ENCODE results near the gene UNC13B. TPM values are rescaled to one million over a fixed set of nuclear protein-coding genes. Genes with fewer than 3 reads are reported as not detected.

UNC13B gene
- total and polyA plus RNA-seq, 2 of the 13 experiments (the other 11 are each of a cell fraction or from before 2014, with no cell fraction given) = 14.0 to 18.3 TPM

GRCh38 chr9:35193762-35194161 lies 32.0 kb downstream of the UNC13B start (continued):
- TF ChIP-seq PBX3 (CRISPR knock-in tag; IDR thresholded peaks at IDR 0.05; ENCODE audit: borderline replicate concordance) (no peak), ZNF354B (CRISPR knock-in tag; IDR thresholded peaks at IDR 0.05) (no peak), CREM (IDR thresholded peaks at IDR 0.05) (no peak), CREM (CRISPR knock-in tag; IDR thresholded peaks at IDR 0.05) (no peak), ZBTB3 (CRISPR knock-in tag; IDR thresholded peaks at IDR 0.05; ENCODE audit: borderline replicate concordance, low read depth) (no peak), ZMAT5 (CRISPR knock-in tag; IDR thresholded peaks at IDR 0.05; ENCODE audit: borderline replicate concordance, low read depth) (no peak), ZBTB44 (CRISPR knock-in tag; IDR thresholded peaks at IDR 0.05) (no peak), ZBTB43 (CRISPR knock-in tag; conservative IDR thresholded peaks at IDR 0.05) (no peak), PHF8 (CRISPR knock-in tag; IDR thresholded peaks at IDR 0.05) (no peak), DRAP1 (CRISPR knock-in tag; IDR thresholded peaks at IDR 0.05) (no peak), ZBTB34 (CRISPR knock-in tag; IDR thresholded peaks at IDR 0.05) (no peak), ZNF496 (CRISPR knock-in tag; IDR thresholded peaks at IDR 0.05; ENCODE audit: insufficient replicate concordance) (no peak), ARID4A (CRISPR knock-in tag; IDR thresholded peaks at IDR 0.05; ENCODE audit: borderline replicate concordance) (peak; percentile 69; the same call in 1 of the 2 replicates), ZNF530 (CRISPR knock-in tag; IDR thresholded peaks at IDR 0.05; ENCODE audit: low read depth) (no peak), ZNF484 (CRISPR knock-in tag; IDR thresholded peaks at IDR 0.05; ENCODE audit: borderline replicate concordance, low read depth) (no peak), CREB1 (IDR thresholded peaks at IDR 0.05) (no peak), CREB1 (CRISPR knock-in tag; IDR thresholded peaks at IDR 0.05) (no peak), PAWR (CRISPR knock-in tag; IDR thresholded peaks at IDR 0.05; ENCODE audit: borderline replicate concordance) (no peak), ZNF674 (CRISPR knock-in tag; IDR thresholded peaks at IDR 0.05; ENCODE audit: low read depth) (no peak)
